CD14-positive monocyte (primary cell): ENCODE results near the gene MYLK2. TPM values are rescaled to one million over a fixed set of nuclear protein-coding genes. Genes with fewer than 3 reads are reported as not detected.

ENCODE experiments used
- DNase-seq, 3 donors: peaks; one replicate each; pipeline ENCODE4 v3.0.0-alpha.2; 2011 to 2022
- H2AFZ ChIP-seq: 2 replicates; pipeline ENCODE4 v1.6.0; 2012; ENCODE audit warnings: mild to moderate bottlenecking, low read depth, low read length, inconsistent platforms; ENCODE audit not compliant: insufficient read depth, poor library complexity, severe bottlenecking
- H3K27ac ChIP-seq, 2 donors: 1 replicate in 1 of 2; 2 replicates in 1 of 2; pipeline ENCODE4 v1.5.1; 2012 to 2013; ENCODE audit warnings: low read length in 2 of 2, control low read depth in 1 of 2, inconsistent platforms in 1 of 2, low read depth in 1 of 2, mild to moderate bottlenecking in 1 of 2
- H3K27me3 ChIP-seq, 2 donors: one replicate each; pipeline versions ENCODE4 v1.6.0 to v1.6.1; 2011 to 2013; ENCODE audit warnings: low read length in 2 of 2; ENCODE audit not compliant: control insufficient read depth in 2 of 2, insufficient read depth in 2 of 2
- H3K36me3 ChIP-seq, 2 donors: replicated peaks in 1 of 2; 1 replicate in 1 of 2; 2 replicates in 1 of 2; pipeline versions ENCODE4 v1.5.1 to v1.6.1; 2012 to 2013; ENCODE audit warnings: low read length in 2 of 2, control low read depth in 1 of 2, inconsistent platforms in 1 of 2, mild to moderate bottlenecking in 1 of 2; ENCODE audit not compliant: insufficient read depth in 2 of 2, control insufficient read depth in 1 of 2
- H3K4me1 ChIP-seq, 2 donors: 1 replicate in 1 of 2; 2 replicates in 1 of 2; pipeline versions ENCODE4 v1.5.1 to v1.6.1; 2012 to 2013; ENCODE audit warnings: low read length in 2 of 2, control low read depth in 1 of 2, inconsistent platforms in 1 of 2, mild to moderate bottlenecking in 1 of 2, moderate library complexity in 1 of 2; ENCODE audit not compliant: insufficient read depth in 2 of 2, control insufficient read depth in 1 of 2
- H3K4me2 ChIP-seq: replicated peaks from 2 replicates; pipeline ENCODE3; 2012; ENCODE audit warnings: low read length, moderate library complexity, mild to moderate bottlenecking; ENCODE audit not compliant: poor library complexity, severe bottlenecking; ENCODE audit errors: extremely low read depth
- H3K4me3 ChIP-seq, 3 experiments: fragments of 200-600 bp in 1 of 3; sonication (generic) in 1 of 3; replicated peaks in 1 of 3; 1 replicate in 2 of 3; 2 replicates in 1 of 3; pipeline ENCODE4 v1.5.1; 2011 to 2013; ENCODE audit warnings: low read length in 3 of 3, mild to moderate bottlenecking in 3 of 3, control low read depth in 2 of 3, low read depth in 2 of 3, inconsistent platforms in 1 of 3, moderate library complexity in 1 of 3
- H3K79me2 ChIP-seq: 2 replicates; pipeline ENCODE4 v1.6.0; 2012; ENCODE audit warnings: mild to moderate bottlenecking, control low read depth, inconsistent platforms, low read length, moderate library complexity; ENCODE audit not compliant: insufficient read depth
- H3K9ac ChIP-seq: 2 replicates; pipeline ENCODE4 v1.6.0; 2017; ENCODE audit warnings: low read length, mild to moderate bottlenecking; ENCODE audit not compliant: insufficient read depth, poor library complexity, severe bottlenecking
- H3K9me3 ChIP-seq, 2 donors: replicated peaks in 1 of 2; 1 replicate in 1 of 2; 2 replicates in 1 of 2; pipeline versions ENCODE4 v1.5.1 to v1.6.1; 2012 to 2013; ENCODE audit warnings: low read length in 2 of 2, control low read depth in 1 of 2; ENCODE audit not compliant: control insufficient read depth in 1 of 2, insufficient read depth in 1 of 2
- H4K20me1 ChIP-seq: 2 replicates; pipeline ENCODE4 v1.6.0; 2012; ENCODE audit warnings: mild to moderate bottlenecking, low read length, control low read depth, moderate library complexity; ENCODE audit not compliant: insufficient read depth
- H3K27ac Mint-ChIP-seq, 7 donors: one replicate each; pipeline ENCODE4 v1.8.0; 2020; ENCODE audit warnings: mild to moderate bottlenecking in 7 of 7, mixed read lengths in 7 of 7, moderate library complexity in 6 of 7, inconsistent platforms in 2 of 7
- H3K27me3 Mint-ChIP-seq, 3 donors: one replicate each; pipeline ENCODE4 v1.8.0; 2021 to 2022; ENCODE audit warnings: low read depth in 3 of 3, mild to moderate bottlenecking in 3 of 3, mixed read lengths in 3 of 3, moderate library complexity in 3 of 3, inconsistent platforms in 1 of 3
- H3K36me3 Mint-ChIP-seq, 2 donors: one replicate each; pipeline ENCODE4 v1.8.0; 2020; ENCODE audit warnings: mixed read lengths in 2 of 2, inconsistent platforms in 1 of 2, mild to moderate bottlenecking in 1 of 2
- H3K4me1 Mint-ChIP-seq: one replicate; pipeline ENCODE4 v1.8.0; 2020; ENCODE audit warnings: mild to moderate bottlenecking, mixed read lengths
- H3K4me3 Mint-ChIP-seq, 2 donors: one replicate each; pipeline ENCODE4 v1.8.0; 2020; ENCODE audit warnings: mild to moderate bottlenecking in 2 of 2, mixed read lengths in 2 of 2, moderate library complexity in 1 of 2
- H3K9me3 Mint-ChIP-seq, 7 donors: one replicate each; pipeline ENCODE4 v1.8.0; 2020 to 2022; ENCODE audit warnings: mixed read lengths in 7 of 7, mild to moderate bottlenecking in 6 of 7, moderate library complexity in 6 of 7, inconsistent platforms in 2 of 7
- WGBS: methylation state at CpG from one replicate; pipeline ENCODE4 v1.1.5; 2013; ENCODE audit warnings: missing lambda C conversion rate; ENCODE audit not compliant: insufficient coverage; 5-methylcytosine and 5-hydroxymethylcytosine counted together
- intact Hi-C, 2 donors: fragments of 100-400 bp; cut with micrococcal nuclease; formaldehyde crosslinking; loops; one replicate each; pipeline versions ENCODE4 v1.15.0 to v1.15.1; 2023
- polyA plus RNA-seq, 3 donors: library from polyadenylated mRNA; depleted of rRNA in 1 of 3; unstranded in 2 of 3; stranded (reverse) in 1 of 3; fragments of 300-500 nt in 2 of 3; fragments of >200 nt in 1 of 3; fragmentation: Illumina TruSeq in 2 of 3; gene quantifications; 1 replicate in 2 of 3; 2 replicates in 1 of 3; pipeline ENCODE4 v1.2.3, GENCODE V29; 2012 to 2021
- TF ChIP-seq, protein P1 (sequence below): fragments of 200-600 bp; IDR thresholded peaks from one replicate; pipeline ENCODE4 v1.8.0; 2022; ENCODE audit warnings: antibody characterized with exemption, mild to moderate bottlenecking

Gene MYLK2
- polyA plus RNA-seq, 3 donors: not detected

DNA sequence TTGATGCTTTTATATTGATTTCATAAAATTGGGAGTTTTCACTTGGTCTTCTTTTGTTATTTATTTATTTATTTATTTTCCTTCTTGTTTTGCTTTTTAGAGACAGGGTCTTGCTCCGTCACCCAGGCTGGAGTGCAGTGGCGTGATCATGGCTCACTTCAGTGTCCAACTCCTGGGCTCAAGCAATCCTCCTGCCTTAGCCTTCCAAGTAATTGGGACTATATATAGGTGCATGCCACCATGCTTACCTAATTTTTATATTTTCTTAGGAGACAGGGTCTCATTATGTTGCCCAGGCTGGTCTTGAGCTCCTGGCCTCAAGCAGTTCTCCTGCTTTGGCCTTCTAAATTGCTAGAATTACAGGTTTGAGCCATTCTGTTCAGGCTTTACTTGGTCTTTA, 38.3 kb upstream of the MYLK2 start:
- Histone ChIP-seq H3K27me3 (no peaks in the 10 kb centered on the region), H3K9ac (no peak overlapping the region), H3K27ac (no peak overlapping the region), H3K4me2 (no peak overlapping the region), H3K4me1 (no peaks in the 10 kb centered on the region), H4K20me1 (no peaks in the 10 kb centered on the region), H3K9me3 (no peaks in the 10 kb centered on the region), H3K79me2 (no peaks in the 10 kb centered on the region), H3K4me3 (no peak overlapping the region), H2AFZ (no peak overlapping the region), H3K36me3 (peaks cover 71 to 95% of the 10 kb centered on the region in 2 donors)
- TF ChIP-seq, protein P1, sequence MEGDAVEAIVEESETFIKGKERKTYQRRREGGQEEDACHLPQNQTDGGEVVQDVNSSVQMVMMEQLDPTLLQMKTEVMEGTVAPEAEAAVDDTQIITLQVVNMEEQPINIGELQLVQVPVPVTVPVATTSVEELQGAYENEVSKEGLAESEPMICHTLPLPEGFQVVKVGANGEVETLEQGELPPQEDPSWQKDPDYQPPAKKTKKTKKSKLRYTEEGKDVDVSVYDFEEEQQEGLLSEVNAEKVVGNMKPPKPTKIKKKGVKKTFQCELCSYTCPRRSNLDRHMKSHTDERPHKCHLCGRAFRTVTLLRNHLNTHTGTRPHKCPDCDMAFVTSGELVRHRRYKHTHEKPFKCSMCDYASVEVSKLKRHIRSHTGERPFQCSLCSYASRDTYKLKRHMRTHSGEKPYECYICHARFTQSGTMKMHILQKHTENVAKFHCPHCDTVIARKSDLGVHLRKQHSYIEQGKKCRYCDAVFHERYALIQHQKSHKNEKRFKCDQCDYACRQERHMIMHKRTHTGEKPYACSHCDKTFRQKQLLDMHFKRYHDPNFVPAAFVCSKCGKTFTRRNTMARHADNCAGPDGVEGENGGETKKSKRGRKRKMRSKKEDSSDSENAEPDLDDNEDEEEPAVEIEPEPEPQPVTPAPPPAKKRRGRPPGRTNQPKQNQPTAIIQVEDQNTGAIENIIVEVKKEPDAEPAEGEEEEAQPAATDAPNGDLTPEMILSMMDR: no peak
- no peaks in the 10 kb centered on the region for H3K9me3 Mint-ChIP-seq
- peaks cover 63 to 88% of the 10 kb centered on the region in 2 donors for H3K36me3 Mint-ChIP-seq
- no peaks in the 10 kb centered on the region for H3K27me3 Mint-ChIP-seq
- no CpG with 5 or more reads among the region's 2 CpGs for WGBS
- no peak for DNase-seq
- intact Hi-C loops: no loop called here
- H3K4me3 Mint-ChIP-seq: no peak overlapping the region
- H3K27ac Mint-ChIP-seq: no peak overlapping the region
- H3K4me1 Mint-ChIP-seq: no peaks in the 10 kb centered on the region

DNA sequence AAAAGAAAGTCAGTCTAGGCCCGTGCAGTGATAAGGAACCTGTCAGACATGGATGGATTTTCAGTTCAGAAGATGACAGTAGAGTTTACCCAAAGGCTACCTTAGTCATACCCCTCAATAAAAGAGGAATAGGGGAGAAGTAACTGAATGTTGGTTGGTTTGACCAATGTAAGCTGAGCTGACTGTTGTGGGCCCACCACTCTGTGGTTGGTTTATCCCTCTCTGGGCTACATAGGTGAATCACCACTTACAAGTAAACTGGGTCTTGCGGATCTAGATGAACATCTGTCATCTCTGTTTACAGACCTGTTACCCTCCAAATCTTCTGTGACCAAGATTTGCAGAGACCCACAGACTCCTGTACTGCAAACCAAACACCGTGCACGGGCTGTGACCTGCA, 37.2 kb upstream of the MYLK2 start:
- Histone ChIP-seq H3K9ac (no peak overlapping the region), H3K4me3 (no peak overlapping the region), H3K27ac (no peak overlapping the region), H3K4me2 (no peak overlapping the region), H2AFZ (no peak overlapping the region), H3K36me3 (peaks cover 73 to 97% of the 10 kb centered on the region in 2 donors), H4K20me1 (no peaks in the 10 kb centered on the region), H3K9me3 (no peaks in the 10 kb centered on the region), H3K27me3 (no peaks in the 10 kb centered on the region), H3K4me1 (no peaks in the 10 kb centered on the region), H3K79me2 (no peaks in the 10 kb centered on the region)
- peaks cover 67 to 89% of the 10 kb centered on the region in 2 donors for H3K36me3 Mint-ChIP-seq
- H3K4me1 Mint-ChIP-seq: no peaks in the 10 kb centered on the region
- no peak overlapping the region for H3K27ac Mint-ChIP-seq
- TF ChIP-seq, protein P1: no peak
- intact Hi-C loops: no loop called here
- 96% methylated on average over 4 of the region's 4 CpGs for WGBS
- H3K9me3 Mint-ChIP-seq: no peaks in the 10 kb centered on the region
- no peak for DNase-seq
- no peaks in the 10 kb centered on the region for H3K27me3 Mint-ChIP-seq
- H3K4me3 Mint-ChIP-seq: no peak overlapping the region
